Adrenal gland (tissue), 5 donors: ENCODE data around the gene CIC.

ENCODE experiments used
- POLR2A ChIP-seq, 2 donors: fragments of 450-650 bp; IDR thresholded peaks; one replicate each; pipeline ENCODE4 v1.6.1; 2017; ENCODE audit warnings: antibody characterized with exemption in 2 of 2, mild to moderate bottlenecking in 2 of 2, moderate library complexity in 1 of 2
- TF ChIP-seq, protein P1 (sequence below), 6 experiments: fragments of 450-650 bp in 4 of 6; fragments of 200-600 bp in 2 of 6; sonication (generic) in 1 of 6; IDR thresholded peaks; 1 replicate in 5 of 6; 2 replicates in 1 of 6; pipeline versions ENCODE4 v1.5.1 to v1.8.0; 2016 to 2021; ENCODE audit warnings: antibody characterized with exemption in 6 of 6, mild to moderate bottlenecking in 2 of 6, moderate library complexity in 1 of 6
- donor health status: DM: no; HTN: no; CAD: no.

DNA sequence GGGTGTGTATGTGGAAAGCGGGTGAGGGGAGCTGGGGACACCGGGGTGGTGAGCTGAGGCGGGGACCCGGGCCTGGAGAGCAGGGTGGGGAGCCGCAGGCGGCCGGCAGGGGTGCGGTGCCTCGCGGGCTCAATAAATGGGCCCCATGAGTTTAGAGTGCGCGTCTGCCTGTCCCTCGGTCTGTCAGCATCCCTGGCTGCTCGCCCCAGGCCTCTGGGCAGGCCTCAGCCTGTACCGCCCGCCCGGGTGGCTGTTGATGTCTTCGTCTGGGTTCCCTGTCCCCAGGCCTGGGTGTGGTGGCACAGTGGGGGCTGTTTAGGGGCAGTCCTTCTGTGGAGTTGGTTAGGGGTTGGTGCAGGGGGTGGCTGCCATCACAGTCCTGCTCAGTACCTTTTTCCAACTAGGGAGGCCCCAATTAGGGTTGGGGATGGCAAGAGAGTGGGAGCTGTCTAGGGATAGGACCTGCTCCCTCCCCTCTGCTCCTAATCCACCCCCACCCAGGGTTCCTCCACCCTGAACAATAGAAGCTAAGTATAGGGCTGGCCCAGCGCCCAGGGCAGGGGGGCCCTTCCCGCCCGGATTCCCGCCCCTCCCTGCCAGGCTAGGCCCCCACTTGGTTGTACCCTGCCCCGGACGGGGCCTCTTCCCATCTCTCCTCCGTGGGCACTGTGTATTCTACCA, 12.2 kb downstream of the CIC start:
- TF ChIP-seq, protein P1, sequence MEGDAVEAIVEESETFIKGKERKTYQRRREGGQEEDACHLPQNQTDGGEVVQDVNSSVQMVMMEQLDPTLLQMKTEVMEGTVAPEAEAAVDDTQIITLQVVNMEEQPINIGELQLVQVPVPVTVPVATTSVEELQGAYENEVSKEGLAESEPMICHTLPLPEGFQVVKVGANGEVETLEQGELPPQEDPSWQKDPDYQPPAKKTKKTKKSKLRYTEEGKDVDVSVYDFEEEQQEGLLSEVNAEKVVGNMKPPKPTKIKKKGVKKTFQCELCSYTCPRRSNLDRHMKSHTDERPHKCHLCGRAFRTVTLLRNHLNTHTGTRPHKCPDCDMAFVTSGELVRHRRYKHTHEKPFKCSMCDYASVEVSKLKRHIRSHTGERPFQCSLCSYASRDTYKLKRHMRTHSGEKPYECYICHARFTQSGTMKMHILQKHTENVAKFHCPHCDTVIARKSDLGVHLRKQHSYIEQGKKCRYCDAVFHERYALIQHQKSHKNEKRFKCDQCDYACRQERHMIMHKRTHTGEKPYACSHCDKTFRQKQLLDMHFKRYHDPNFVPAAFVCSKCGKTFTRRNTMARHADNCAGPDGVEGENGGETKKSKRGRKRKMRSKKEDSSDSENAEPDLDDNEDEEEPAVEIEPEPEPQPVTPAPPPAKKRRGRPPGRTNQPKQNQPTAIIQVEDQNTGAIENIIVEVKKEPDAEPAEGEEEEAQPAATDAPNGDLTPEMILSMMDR (IDR thresholded peaks at IDR 0.05) = peak in 1 of 6 experiments; percentile 21
- TF ChIP-seq POLR2A (IDR thresholded peaks at IDR 0.05) = no peak
